Thyroid gland (tissue), 4 donors: ENCODE data around the gene ROCK2. TPM values are rescaled to one million over a fixed set of nuclear protein-coding genes. Genes with fewer than 3 reads are reported as not detected.

Experiments
- DNase-seq, 2 donors: peaks; one replicate each; pipeline ENCODE4 v3.0.0-alpha.2; 2019
- H3K27ac ChIP-seq, 3 donors: fragments of 200-600 bp; sonication (generic); 1 replicate in 2 of 3; 2 replicates in 1 of 3; pipeline ENCODE4 v1.5.1; 2016 to 2019; ENCODE audit warnings: mild to moderate bottlenecking in 1 of 3, moderate library complexity in 1 of 3
- H3K27me3 ChIP-seq: fragments of 200-600 bp; sonication (generic); one replicate; pipeline ENCODE4 v1.5.1; 2019
- H3K36me3 ChIP-seq, 2 donors: fragments of 200-600 bp; sonication (generic); one replicate each; pipeline ENCODE4 v1.5.1; 2016 to 2019
- H3K4me1 ChIP-seq, 2 donors: fragments of 200-600 bp; sonication (generic); one replicate each; pipeline ENCODE4 v1.5.1; 2017 to 2019
- H3K4me3 ChIP-seq, 3 donors: fragments of 200-600 bp; sonication (generic); replicated peaks in 1 of 3; 1 replicate in 2 of 3; 2 replicates in 1 of 3; pipeline ENCODE4 v1.5.1; 2016; ENCODE audit warnings: mild to moderate bottlenecking in 1 of 3
- H3K9me3 ChIP-seq: fragments of 200-600 bp; sonication (generic); one replicate; pipeline ENCODE4 v1.5.1; 2017
- CTCF ChIP-seq, 6 experiments: fragments of 200-600 bp in 3 of 6; fragments of 450-650 bp in 3 of 6; sonication (generic) in 3 of 6; IDR thresholded peaks; one replicate each; pipeline ENCODE4 v1.5.1; 2016 to 2019; ENCODE audit warnings: antibody characterized with exemption in 6 of 6, mild to moderate bottlenecking in 2 of 6, inconsistent platforms in 1 of 6, moderate library complexity in 1 of 6
- POLR2A ChIP-seq, 2 donors: fragments of 450-650 bp; IDR thresholded peaks; one replicate each; pipeline ENCODE4 v1.6.1; 2017; ENCODE audit warnings: antibody characterized with exemption in 2 of 2, mild to moderate bottlenecking in 2 of 2, moderate library complexity in 1 of 2
- WGBS, 2 donors: methylation state at CpG; one replicate each; pipeline ENCODE4 v1.1.5; 2017; 5-methylcytosine and 5-hydroxymethylcytosine counted together
- intact Hi-C: fragments of 100-400 bp; cut with DNase I; formaldehyde crosslinking; loops from one replicate; pipeline ENCODE4 v1.15.1; 2023
- small RNA-seq: library from RNA; depleted of rRNA; stranded (forward); fragments of <200 nt; gene quantifications from one replicate; pipeline ENCODE3, GENCODE V24; 2016
- total RNA-seq, 4 donors: library from RNA; depleted of rRNA; stranded (reverse); fragments of >200 nt; gene quantifications; one replicate each; pipeline ENCODE4 v1.2.3, GENCODE V29; 2016

The ROCK2 gene
- total RNA-seq, 4 donors from 2014 or later: 37.3 to 47.5 (median 42.1) TPM

GRCh38 chr2:11132036-11132671, 212.3 kb downstream of the ROCK2 start:
- Histone ChIP-seq H3K36me3 (no peaks in the 10 kb centered on the region), H3K9me3 (no peaks in the 10 kb centered on the region), H3K4me1 (peaks cover 13 to 27% of the 10 kb centered on the region in 2 donors), H3K4me3 (peak overlapping the region in 2 of 3 donors; percentile 41 to 49), H3K27me3 (no peaks in the 10 kb centered on the region), H3K27ac (no peak overlapping the region)
- 72 to 85% methylated on average over 18 to 19 of the region's 19 CpGs for WGBS, 2 donors
- DNase-seq: no peak
- intact Hi-C loops: loop anchor here (5.0 kb wide), 2 partner anchors 275 to 450 kb away; no protein-coding TSS in a partner anchor
- TF ChIP-seq CTCF (IDR thresholded peaks at IDR 0.05): no peak
- no peak for TF ChIP-seq POLR2A (IDR thresholded peaks at IDR 0.05)

- Histone ChIP-seq H3K9me3 (no peaks in the 10 kb centered on the region), H3K4me1 (peaks cover 13 to 27% of the 10 kb centered on the region in 2 donors), H3K36me3 (no peaks in the 10 kb centered on the region), H3K4me3 (no peak overlapping the region), H3K27me3 (no peaks in the 10 kb centered on the region), H3K27ac (no peak overlapping the region)
- WGBS, 2 donors: 84 to 89% methylated on average over 14 to 20 of the region's 20 CpGs
- intact Hi-C loops: loop anchor here (5.0 kb wide), 2 partner anchors 276 to 451 kb away; no protein-coding TSS in a partner anchor
- TF ChIP-seq CTCF (IDR thresholded peaks at IDR 0.05) (no peak), POLR2A (IDR thresholded peaks at IDR 0.05) (no peak)
- no peak for DNase-seq
Measured at GRCh38 chr2:11131166-11131920, 213.1 kb downstream of the ROCK2 start.

Small RNA genes lying within 50 kb of the gene (small RNA-seq; reads per million reads assigned to genes)
- gene RNU6-1081P: not detected

Other genes with a start within 250 kb of the ROCK2 start
- 10 to 100 TPM; 30.8 to 68.7 (median 43.2) TPM for gene SLC66A3, start 189.2 kb downstream of the ROCK2 start, total RNA-seq
- gene E2F6, start 121.5 kb upstream of the ROCK2 start, total RNA-seq: 10 to 100 TPM; 15.7 to 26.2 (median 21.2) TPM
- gene GREB1, start 189.4 kb upstream of the ROCK2 start, total RNA-seq: 1 to 10 TPM in 3 of 4 donors, under 1 TPM in 1; 0.94 to 4.2 (median 2.0) TPM